Pancreas (tissue), 10 donors: Measurements from ENCODE around the gene OR52B2. TPM values are rescaled to one million over a fixed set of nuclear protein-coding genes. Genes with fewer than 3 reads are reported as not detected.
"Not testable (repeated sequence)": the region's sequence is repeated elsewhere in the genome, so short reads cannot be mapped to it uniquely, and the experiment has no call there.

Experiments
- ATAC-seq, 4 donors: fragments of 200-7000 bp; cut with Tn5 transposase; one replicate each; pipeline versions ENCODE4 v1.8.0 to v1.9.1; 2020; ENCODE audit warnings: mild to moderate bottlenecking in 4 of 4, moderate library complexity in 4 of 4
- DNase-seq, 6 donors: peaks; one replicate each; pipeline ENCODE4 v3.0.0-alpha.2; 2020
- FAIRE-seq: peaks from 2 replicates; lab custom pipeline; 2012; peaks lifted over from hg19 to GRCh38; lab: Jason Lieb, UNC
- H3K27ac ChIP-seq, 4 donors: fragments of 200-600 bp; sonication (generic); 1 replicate in 3 of 4; 2 replicates in 1 of 4; pipeline versions ENCODE4 v1.5.0 to v1.8.0; 2020
- H3K27me3 ChIP-seq, 4 donors: fragments of 200-600 bp; one replicate each; pipeline ENCODE4 v1.8.0; 2021
- H3K36me3 ChIP-seq, 3 donors: fragments of 200-600 bp; sonication (generic) in 1 of 3; one replicate each; pipeline versions ENCODE4 v1.5.0 to v1.8.0; 2020 to 2021
- H3K4me1 ChIP-seq, 3 donors: fragments of 200-600 bp; one replicate each; pipeline ENCODE4 v1.8.0; 2021
- H3K4me3 ChIP-seq, 4 donors: fragments of 200-600 bp; sonication (generic) in 2 of 4; one replicate each; pipeline versions ENCODE4 v1.5.0 to v1.8.0; 2020 to 2021
- H3K9me3 ChIP-seq, 4 donors: fragments of 200-600 bp; one replicate each; pipeline ENCODE4 v1.8.0; 2021
- WGBS, 2 donors: extraction: QIAGEN DNeasy Blood & Tissue Kit; methylation state at CpG; one replicate each; pipeline ENCODE4 v1.1.7; 2013; 5-methylcytosine and 5-hydroxymethylcytosine counted together
- intact Hi-C, 3 donors: fragments of 100-400 bp; cut with DNase I; formaldehyde crosslinking; loops; one replicate each; pipeline versions ENCODE4 v1.11.1 to v1.14.2; 2022
- polyA plus RNA-seq, 2 donors: library from polyadenylated mRNA; stranded (reverse); fragments of 200-250 nt; gene quantifications; one replicate each; pipeline ENCODE4 v1.2.3, GENCODE V29; 2013
- total RNA-seq, 6 donors: library from RNA; stranded (reverse); fragmentation: NEBNext Ultra II Directional in 4 of 6; extraction: Animal tissue kit (Norgen Biotek cat#: 25700) in 4 of 6; gene quantifications; one replicate each; pipeline versions ENCODE4 v1.2.1 to v1.2.4, GENCODE V29; 2021 to 2023
- TF ChIP-seq, protein P1 (sequence below), 4 donors: fragments of 200-600 bp; sonication (generic) in 3 of 4; IDR thresholded peaks; one replicate each; pipeline versions ENCODE4 v1.5.0 to v1.8.0; 2021; ENCODE audit warnings: antibody characterized with exemption in 4 of 4
- donor health status: healthy with polysubstance abuse.
- donor health status: DM: no; HTN: no; CAD: no; lungs with moderate emphysema.
- donor health status: DM: no; HTN: no; CAD: no.
- donor health status: control.
- donor health status: control.
- donor health status: Bipolar disorder and iron deficiency.
- donor health status: DM: yes; HTN: yes; CAD: no.
- donor health status: DM: no; HTN: no; CAD: no.
- donor health status: DM: no; HTN: no; CAD: no.
- donor health status: DM: yes; HTN: yes; CAD: no.

The OR52B2 gene
- total and polyA plus RNA-seq, 8 donors, result not detected

DNA sequence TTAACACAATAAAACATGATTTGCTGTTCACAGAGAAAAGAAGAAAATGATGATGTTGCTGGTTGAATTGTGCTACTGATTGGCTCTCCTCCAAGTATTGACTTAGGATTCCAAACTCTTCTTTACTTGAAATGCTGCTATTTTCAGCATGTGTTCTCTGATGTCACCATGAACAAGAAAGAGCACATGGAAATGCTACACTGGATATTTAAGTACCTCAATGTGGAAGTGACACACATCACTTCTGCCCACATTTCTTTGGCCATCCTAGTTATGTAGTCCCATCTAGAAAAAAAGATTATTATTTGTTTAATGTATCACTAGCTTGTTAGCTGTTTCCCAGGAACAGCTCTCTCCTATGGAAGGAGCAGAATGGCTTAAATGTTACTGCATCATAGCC is 27.2 kb downstream of the OR52B2 start:
- FAIRE-seq (no peak), DNase-seq (no peak), ATAC-seq (no peak)
- no peaks in the 10 kb centered on the region for H3K36me3 ChIP-seq
- no peak overlapping the region for H3K27ac ChIP-seq
- H3K4me1 ChIP-seq, result no peaks in the 10 kb centered on the region
- TF ChIP-seq, protein P1, sequence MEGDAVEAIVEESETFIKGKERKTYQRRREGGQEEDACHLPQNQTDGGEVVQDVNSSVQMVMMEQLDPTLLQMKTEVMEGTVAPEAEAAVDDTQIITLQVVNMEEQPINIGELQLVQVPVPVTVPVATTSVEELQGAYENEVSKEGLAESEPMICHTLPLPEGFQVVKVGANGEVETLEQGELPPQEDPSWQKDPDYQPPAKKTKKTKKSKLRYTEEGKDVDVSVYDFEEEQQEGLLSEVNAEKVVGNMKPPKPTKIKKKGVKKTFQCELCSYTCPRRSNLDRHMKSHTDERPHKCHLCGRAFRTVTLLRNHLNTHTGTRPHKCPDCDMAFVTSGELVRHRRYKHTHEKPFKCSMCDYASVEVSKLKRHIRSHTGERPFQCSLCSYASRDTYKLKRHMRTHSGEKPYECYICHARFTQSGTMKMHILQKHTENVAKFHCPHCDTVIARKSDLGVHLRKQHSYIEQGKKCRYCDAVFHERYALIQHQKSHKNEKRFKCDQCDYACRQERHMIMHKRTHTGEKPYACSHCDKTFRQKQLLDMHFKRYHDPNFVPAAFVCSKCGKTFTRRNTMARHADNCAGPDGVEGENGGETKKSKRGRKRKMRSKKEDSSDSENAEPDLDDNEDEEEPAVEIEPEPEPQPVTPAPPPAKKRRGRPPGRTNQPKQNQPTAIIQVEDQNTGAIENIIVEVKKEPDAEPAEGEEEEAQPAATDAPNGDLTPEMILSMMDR (IDR thresholded peaks at IDR 0.05), result no peak
- intact Hi-C loops, result no loop called here
- no peak overlapping the region for H3K4me3 ChIP-seq
- H3K9me3 ChIP-seq, result no peaks in the 10 kb centered on the region
- H3K27me3 ChIP-seq, result no peaks in the 10 kb centered on the region

- H3K36me3 ChIP-seq, DNase-seq, H3K27me3 ChIP-seq, H3K9me3 ChIP-seq, ATAC-seq, H3K27ac ChIP-seq, FAIRE-seq, intact Hi-C loops, H3K4me3 ChIP-seq, H3K4me1 ChIP-seq: not testable (repeated sequence)
- 44 to 58% methylated on average over 2 of the region's 2 CpGs for WGBS, 2 donors
Observed at GRCh38 chr11:6135936-6136335, 34.2 kb downstream of the OR52B2 start.

DNA sequence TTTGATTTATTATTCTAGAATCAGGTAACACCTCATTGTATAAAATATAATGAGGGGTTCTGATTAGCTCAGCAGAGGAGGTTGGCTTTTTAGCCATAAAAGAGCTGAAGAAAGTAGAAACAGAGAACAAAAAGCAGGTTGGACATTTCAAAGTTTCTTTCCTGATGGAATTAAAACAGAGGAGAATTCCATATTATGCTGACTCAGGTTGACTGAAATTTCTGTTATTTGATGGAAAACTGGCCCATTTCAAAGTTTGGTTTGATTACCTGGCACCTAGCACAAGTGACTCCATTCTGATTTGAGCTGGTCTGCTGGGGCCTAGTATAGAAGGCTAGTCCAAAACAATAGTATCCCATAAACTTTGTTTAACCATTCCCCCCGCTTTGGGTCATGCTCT is 37.7 kb downstream of the OR52B2 start:
- Histone ChIP-seq H3K4me3 (no peak overlapping the region), H3K36me3 (no peaks in the 10 kb centered on the region), H3K9me3 (no peaks in the 10 kb centered on the region), H3K4me1 (no peaks in the 10 kb centered on the region), H3K27me3 (no peaks in the 10 kb centered on the region), H3K27ac (no peak overlapping the region)
- intact Hi-C loops, result no loop called here
- ATAC-seq, result no peak
- no peak for DNase-seq
- TF ChIP-seq, protein P1 (IDR thresholded peaks at IDR 0.05), result no peak
- no peak for FAIRE-seq
- WGBS, 2 donors, result 90 to 92% methylated on average over 1 of the region's 1 CpG

DNA sequence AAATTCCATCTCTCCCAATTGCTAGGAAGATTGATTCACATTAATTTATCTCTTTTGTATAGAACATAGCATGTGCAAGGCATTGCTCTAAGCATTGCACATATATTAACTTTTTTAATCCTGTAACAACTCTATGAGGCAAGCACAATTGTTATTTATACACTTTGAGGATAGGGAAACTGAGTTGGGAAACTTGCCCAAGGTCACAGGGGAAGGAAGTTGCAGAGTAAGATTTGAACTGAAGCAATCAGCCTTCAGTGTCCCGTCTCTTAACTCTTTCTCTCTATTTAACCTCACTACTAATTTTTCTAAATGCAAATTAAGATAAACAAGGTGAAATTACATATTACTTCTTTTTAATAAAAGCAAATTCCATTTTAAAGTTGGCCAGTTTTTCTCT is 40.5 kb downstream of the OR52B2 start:
- intact Hi-C loops, result no loop called here
- Histone ChIP-seq H3K27ac (no peak overlapping the region), H3K4me3 (no peak overlapping the region), H3K27me3 (no peaks in the 10 kb centered on the region), H3K4me1 (no peaks in the 10 kb centered on the region), H3K36me3 (no peaks in the 10 kb centered on the region), H3K9me3 (no peaks in the 10 kb centered on the region)
- TF ChIP-seq, protein P1 (IDR thresholded peaks at IDR 0.05), result no peak
- ATAC-seq (no peak), DNase-seq (no peak), FAIRE-seq (no peak)
- 38 to 50% methylated on average over 1 of the region's 1 CpG for WGBS, 2 donors

DNA sequence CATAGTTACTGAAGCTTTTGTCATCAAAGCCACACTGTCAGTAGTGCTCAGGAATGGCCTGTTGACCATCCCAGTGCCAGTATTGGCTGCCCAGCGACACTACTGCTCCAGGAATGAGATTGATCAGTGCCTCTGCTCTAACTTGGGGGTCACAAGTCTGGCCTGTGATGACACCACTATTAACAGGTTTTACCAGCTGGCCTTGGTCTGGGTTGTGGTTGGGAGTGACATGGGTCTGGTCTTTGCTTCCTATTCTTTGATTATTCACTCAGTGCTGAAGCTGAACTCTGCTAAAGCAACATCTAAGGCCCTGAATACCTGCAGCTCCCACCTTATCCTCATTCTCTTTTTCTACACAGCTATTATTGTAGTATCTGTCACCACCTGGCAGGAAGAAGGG is 41.1 kb downstream of the OR52B2 start:
- H3K9me3 ChIP-seq, result no peaks in the 10 kb centered on the region
- H3K36me3 ChIP-seq, result no peaks in the 10 kb centered on the region
- DNase-seq, result no peak
- no peak overlapping the region for H3K4me3 ChIP-seq
- H3K4me1 ChIP-seq, result no peaks in the 10 kb centered on the region
- ATAC-seq, result no peak
- H3K27ac ChIP-seq, result no peak overlapping the region
- intact Hi-C loops, result no loop called here
- no peaks in the 10 kb centered on the region for H3K27me3 ChIP-seq
- FAIRE-seq, result no peak
- TF ChIP-seq, protein P1 (IDR thresholded peaks at IDR 0.05), result no peak
- 86 to 95% methylated on average over 1 of the region's 1 CpG for WGBS, 2 donors

DNA sequence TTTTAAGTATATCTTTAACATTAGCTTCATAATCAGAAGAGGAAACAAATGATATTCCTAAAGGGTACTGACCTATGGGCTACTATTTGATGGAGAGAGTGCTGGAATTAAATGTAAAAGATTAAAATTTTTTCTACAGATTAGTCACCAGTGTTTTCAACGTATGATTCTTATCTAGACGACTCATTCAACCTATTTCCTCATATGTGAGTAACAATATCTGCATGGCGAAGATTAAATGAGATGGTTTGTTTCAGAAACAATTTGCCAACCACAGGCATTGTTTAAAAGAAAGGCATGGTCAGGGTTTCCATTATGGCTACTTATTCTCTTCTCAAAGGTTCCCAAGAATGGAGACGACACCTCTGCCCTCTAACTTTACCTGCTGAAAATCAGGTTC is 42.2 kb downstream of the OR52B2 start:
- Histone ChIP-seq H3K27ac (no peak overlapping the region), H3K4me1 (no peaks in the 10 kb centered on the region), H3K4me3 (no peak overlapping the region), H3K9me3 (no peaks in the 10 kb centered on the region), H3K36me3 (no peaks in the 10 kb centered on the region), H3K27me3 (no peaks in the 10 kb centered on the region)
- intact Hi-C loops, result no loop called here
- WGBS, 2 donors, result 54 to 66% methylated on average over 4 of the region's 4 CpGs
- no peak for DNase-seq
- ATAC-seq, result no peak
- TF ChIP-seq, protein P1 (IDR thresholded peaks at IDR 0.05), result no peak
- FAIRE-seq, result no peak
